H9 (cell line): ENCODE results near the gene ZNF283. TPM values are rescaled to one million over a fixed set of nuclear protein-coding genes. Genes with fewer than 3 reads are reported as not detected.
"Not testable (repeated sequence)": the region's sequence is repeated elsewhere in the genome, so short reads cannot be mapped to it uniquely, and the experiment has no call there.

Experiments used
- DNase-seq: peaks from one replicate; pipeline ENCODE4 v3.0.0-alpha.2; 2017
- H2AFZ ChIP-seq: one replicate; pipeline ENCODE4 v1.6.1; 2013; ENCODE audit warnings: mild to moderate bottlenecking, low read length, control low read depth, moderate library complexity
- H2AK5ac ChIP-seq: 2 replicates; pipeline ENCODE4 v1.6.1; 2013; ENCODE audit warnings: low read length, control low read depth, mixed read lengths; ENCODE audit not compliant: insufficient read length
- H2BK120ac ChIP-seq: one replicate; pipeline ENCODE4 v1.6.1; 2013; ENCODE audit warnings: low read depth, mild to moderate bottlenecking, low read length, control low read depth, inconsistent platforms; ENCODE audit not compliant: poor library complexity, severe bottlenecking
- H2BK12ac ChIP-seq: 2 replicates; pipeline ENCODE4 v1.6.1; 2013; ENCODE audit warnings: low read length, control low read depth, mixed read lengths, low read depth; ENCODE audit not compliant: insufficient read length
- H2BK15ac ChIP-seq: 2 replicates; pipeline ENCODE4 v1.6.1; 2013; ENCODE audit warnings: low read depth, low read length, control low read depth
- H2BK20ac ChIP-seq: one replicate; pipeline ENCODE4 v1.6.1; 2013; ENCODE audit warnings: low read depth, mild to moderate bottlenecking, low read length, control low read depth, inconsistent platforms; ENCODE audit not compliant: poor library complexity, severe bottlenecking
- H2BK5ac ChIP-seq: 2 replicates; pipeline ENCODE4 v1.6.1; 2013; ENCODE audit warnings: low read length, control low read depth, mixed read lengths; ENCODE audit not compliant: insufficient read length
- H3K14ac ChIP-seq: 2 replicates; pipeline ENCODE4 v1.6.1; 2013; ENCODE audit warnings: low read length, control low read depth; ENCODE audit not compliant: insufficient read depth
- H3K18ac ChIP-seq: 2 replicates; pipeline ENCODE4 v1.6.1; 2013; ENCODE audit warnings: low read depth, mild to moderate bottlenecking, mixed read lengths, low read length, control low read depth; ENCODE audit not compliant: insufficient read length
- H3K23ac ChIP-seq: 2 replicates; pipeline ENCODE4 v1.6.1; 2013; ENCODE audit warnings: low read length, control low read depth, mixed read lengths, low read depth; ENCODE audit not compliant: insufficient read length
- H3K23me2 ChIP-seq: 2 replicates; pipeline ENCODE4 v1.6.1; 2013; ENCODE audit warnings: low read depth, mild to moderate bottlenecking, mixed read lengths, low read length, control low read depth; ENCODE audit not compliant: insufficient read length, poor library complexity, severe bottlenecking
- H3K27ac ChIP-seq: 2 replicates; pipeline ENCODE4 v1.5.1; 2013; ENCODE audit warnings: low read length, control low read depth, mixed read lengths, low read depth; ENCODE audit not compliant: insufficient read length
- H3K27me3 ChIP-seq: 2 replicates; pipeline ENCODE4 v1.6.1; 2013; ENCODE audit warnings: low read length, control low read depth, inconsistent platforms; ENCODE audit not compliant: insufficient read depth
- H3K4ac ChIP-seq: 2 replicates; pipeline ENCODE4 v1.6.1; 2013; ENCODE audit warnings: low read depth, mild to moderate bottlenecking, control low read depth, inconsistent platforms, low read length, moderate library complexity
- H3K4me1 ChIP-seq: 2 replicates; pipeline ENCODE4 v1.6.1; 2013; ENCODE audit warnings: low read length, control low read depth, inconsistent platforms; ENCODE audit not compliant: insufficient read depth
- H3K4me2 ChIP-seq: 2 replicates; pipeline ENCODE4 v1.6.1; 2013; ENCODE audit warnings: low read length, control low read depth, mixed read lengths; ENCODE audit not compliant: insufficient read length, insufficient read depth
- H3K56ac ChIP-seq: 2 replicates; pipeline ENCODE4 v1.6.1; 2013; ENCODE audit warnings: low read depth, mild to moderate bottlenecking, mixed read lengths, low read length, control low read depth; ENCODE audit not compliant: insufficient read length
- H3K79me1 ChIP-seq: 2 replicates; pipeline ENCODE4 v1.6.1; 2013; ENCODE audit warnings: low read depth, mild to moderate bottlenecking, moderate library complexity, low read length, control low read depth, inconsistent platforms; ENCODE audit not compliant: insufficient read depth, poor library complexity, severe bottlenecking
- H3K79me2 ChIP-seq: 2 replicates; pipeline ENCODE4 v1.6.1; 2013; ENCODE audit warnings: low read length, control low read depth, inconsistent platforms; ENCODE audit not compliant: insufficient read depth
- H3K9ac ChIP-seq: 2 replicates; pipeline ENCODE4 v1.6.1; 2013; ENCODE audit warnings: low read length, control low read depth, mixed read lengths; ENCODE audit not compliant: insufficient read length; ENCODE audit errors: extremely low read depth
- H3K9me3 ChIP-seq: one replicate; pipeline ENCODE4 v1.6.1; 2013; ENCODE audit warnings: low read depth, low read length, inconsistent platforms; ENCODE audit not compliant: control insufficient read depth
- H3T11ph ChIP-seq: one replicate; pipeline ENCODE4 v1.6.1; 2013; ENCODE audit warnings: mild to moderate bottlenecking, low read length, control low read depth, inconsistent platforms
- H4K20me1 ChIP-seq: one replicate; pipeline ENCODE4 v1.6.1; 2013; ENCODE audit not compliant: control insufficient read depth, insufficient read length, insufficient read depth
- H4K5ac ChIP-seq: 2 replicates; pipeline ENCODE4 v1.6.1; 2013; ENCODE audit warnings: low read depth, mild to moderate bottlenecking, mixed read lengths, low read length, control low read depth; ENCODE audit not compliant: insufficient read length
- H4K8ac ChIP-seq: replicated peaks from 2 replicates; pipeline ENCODE4 v1.6.1; 2013; ENCODE audit warnings: low read length, control low read depth, mixed read lengths, low read depth; ENCODE audit not compliant: insufficient read length
- H4K91ac ChIP-seq: 2 replicates; pipeline ENCODE4 v1.6.1; 2013; ENCODE audit warnings: low read depth, mild to moderate bottlenecking, moderate library complexity, mixed read lengths, low read length, control low read depth; ENCODE audit not compliant: insufficient read length
- H3K27ac Mint-ChIP-seq, 3 experiments: 2 replicates in 2 of 3; 3 replicates in 1 of 3; pipeline ENCODE4 v1.8.0; 2020 to 2021; ENCODE audit warnings: mixed read lengths in 3 of 3, mild to moderate bottlenecking in 1 of 3, moderate library complexity in 1 of 3
- H3K27me3 Mint-ChIP-seq: 2 replicates; pipeline ENCODE4 v1.8.0; 2021; ENCODE audit warnings: low read depth, mild to moderate bottlenecking, moderate library complexity, mixed read lengths
- H3K36me3 Mint-ChIP-seq, 3 experiments: 2 replicates in 2 of 3; 3 replicates in 1 of 3; pipeline ENCODE4 v1.8.0; 2020 to 2021; ENCODE audit warnings: low read depth in 3 of 3, mixed read lengths in 3 of 3; ENCODE audit not compliant: insufficient read depth in 1 of 3
- H3K4me1 Mint-ChIP-seq, 2 experiments: 2 replicates each; pipeline ENCODE4 v1.8.0; 2020; ENCODE audit warnings: mixed read lengths in 2 of 2
- H3K4me3 Mint-ChIP-seq, 2 experiments: 2 replicates in 1 of 2; 3 replicates in 1 of 2; pipeline ENCODE4 v1.8.0; 2020 to 2021; ENCODE audit warnings: mild to moderate bottlenecking in 2 of 2, mixed read lengths in 2 of 2, moderate library complexity in 1 of 2
- H3K9me3 Mint-ChIP-seq, 2 experiments: 2 replicates in 1 of 2; 3 replicates in 1 of 2; pipeline ENCODE4 v1.8.0; 2020; ENCODE audit warnings: mild to moderate bottlenecking in 2 of 2, mixed read lengths in 2 of 2, moderate library complexity in 1 of 2
- CTCF ChIP-seq: fragments of 200-600 bp; sonication (generic); conservative IDR thresholded peaks from 3 replicates; pipeline ENCODE4 v1.8.0; 2021; ENCODE audit warnings: antibody characterized with exemption, mild to moderate bottlenecking
- WGBS: extraction: QIAGEN DNeasy Blood & Tissue Kit; methylation state at CpG from one replicate; pipeline ENCODE4 v1.1.7; 2013; ENCODE audit warnings: missing lambda C conversion rate, low lambda C conversion rate, mixed read lengths; ENCODE audit not compliant: insufficient read length; ENCODE audit errors: extremely low coverage; 5-methylcytosine and 5-hydroxymethylcytosine counted together
- total RNA-seq: library from RNA; stranded (reverse); gene quantifications from 2 replicates; pipeline ENCODE4 v1.2.1, GENCODE V29; 2021

Gene ZNF283
- total RNA-seq, 1 experiment from 2014 or later = 10.4 TPM

GRCh38 chr19:43858174-43858573 is 31.1 kb downstream of the ZNF283 start:
- H3K27ac Mint-ChIP-seq = no peak overlapping the region
- peaks cover 7 to 45% (median 8%) of the 10 kb centered on the region in 3 experiments; a peak in 6 of 7 replicates for H3K36me3 Mint-ChIP-seq
- Histone ChIP-seq H2BK20ac (no peak overlapping the region), H3K18ac (no peak overlapping the region), H4K5ac (no peak overlapping the region), H2BK12ac (no peak overlapping the region), H3K79me1 (no peaks in the 10 kb centered on the region), H3T11ph (no peak overlapping the region), H3K23ac (no peak overlapping the region), H2AFZ (no peak overlapping the region), H3K27me3 (no peaks in the 10 kb centered on the region), H3K14ac (no peak overlapping the region), H4K91ac (no peak overlapping the region), H2BK120ac (no peak overlapping the region), H3K56ac (no peak overlapping the region), H3K27ac (no peak overlapping the region), H3K9me3 (peaks cover 37% of the 10 kb centered on the region), H2AK5ac (no peak overlapping the region), H3K23me2 (no peaks in the 10 kb centered on the region), H3K79me2 (no peaks in the 10 kb centered on the region), H3K9ac (no peak overlapping the region), H2BK15ac (no peak overlapping the region), H3K4ac (no peak overlapping the region), H4K8ac (no peak overlapping the region), H4K20me1 (no peaks in the 10 kb centered on the region), H3K4me2 (no peak overlapping the region), H2BK5ac (no peak overlapping the region), H3K4me1 (no peaks in the 10 kb centered on the region)
- WGBS = no CpG with 5 or more reads among the region's 2 CpGs
- H3K9me3 Mint-ChIP-seq = peaks cover 78 to 84% of the 10 kb centered on the region in 2 experiments
- H3K4me1 Mint-ChIP-seq = no peaks in the 10 kb centered on the region
- TF ChIP-seq CTCF = no peak
- peaks cover 8% of the 10 kb centered on the region for H3K27me3 Mint-ChIP-seq
- DNase-seq = no peak
- H3K4me3 Mint-ChIP-seq = no peak overlapping the region

- H3K4ac ChIP-seq, H3K4me3 Mint-ChIP-seq, H2BK12ac ChIP-seq, H3K4me1 Mint-ChIP-seq, DNase-seq, H2BK20ac ChIP-seq, H4K20me1 ChIP-seq, H2AK5ac ChIP-seq, H3K23me2 ChIP-seq, H3K27me3 ChIP-seq, H4K91ac ChIP-seq, H3K9ac ChIP-seq, H2AFZ ChIP-seq, H3K27ac Mint-ChIP-seq, H3K27ac ChIP-seq, H2BK15ac ChIP-seq, H2BK5ac ChIP-seq, H3K4me1 ChIP-seq, H3K79me1 ChIP-seq, H3K27me3 Mint-ChIP-seq, H3T11ph ChIP-seq, H3K4me2 ChIP-seq, H2BK120ac ChIP-seq, H3K79me2 ChIP-seq, H3K23ac ChIP-seq, H4K8ac ChIP-seq, H3K56ac ChIP-seq, H4K5ac ChIP-seq, H3K18ac ChIP-seq, H3K14ac ChIP-seq: not testable (repeated sequence)
- H3K9me3 ChIP-seq = peaks cover 16% of the 10 kb centered on the region
- H3K36me3 Mint-ChIP-seq = peaks cover under 1 to 23% (median 3%) of the 10 kb centered on the region in 3 experiments; a peak in 6 of 7 replicates
- H3K9me3 Mint-ChIP-seq = peaks cover 58 to 70% of the 10 kb centered on the region in 2 experiments
- WGBS = no CpG with 5 or more reads among the region's 28 CpGs
Measured at GRCh38 chr19:43866923-43867322, 39.8 kb downstream of the ZNF283 start.
